Type B pancreatic cell (in vitro differentiated cells): ENCODE data around the gene PUSL1. TPM values are rescaled to one million over a fixed set of nuclear protein-coding genes. Genes with fewer than 3 reads are reported as not detected.

Experiments
- DNase-seq: peaks from one replicate; pipeline ENCODE4 v3.0.0; 2021; ENCODE audit warnings: mixed read lengths; ENCODE audit not compliant: unreplicated experiment; ENCODE audit errors: extremely low spot score
- H3K27ac Mint-ChIP-seq: 2 replicates; pipeline ENCODE4 v1.8.0; 2021; ENCODE audit warnings: mild to moderate bottlenecking, mixed read lengths
- H3K27me3 Mint-ChIP-seq: 2 replicates; pipeline ENCODE4 v1.8.0; 2021; ENCODE audit warnings: mixed read lengths
- H3K36me3 Mint-ChIP-seq: 2 replicates; pipeline ENCODE4 v1.8.0; 2021; ENCODE audit warnings: mixed read lengths
- H3K4me1 Mint-ChIP-seq: one replicate; pipeline ENCODE4 v1.8.0; 2021; ENCODE audit warnings: mixed read lengths; ENCODE audit not compliant: unreplicated experiment
- H3K4me3 Mint-ChIP-seq: 2 replicates; pipeline ENCODE4 v1.8.0; 2021; ENCODE audit warnings: mild to moderate bottlenecking, mixed read lengths
- H3K9me3 Mint-ChIP-seq: 2 replicates; pipeline ENCODE4 v1.8.0; 2021; ENCODE audit warnings: mixed read lengths
- total RNA-seq: library from RNA; stranded (reverse); gene quantifications from 2 replicates; pipeline ENCODE4 v1.2.1, GENCODE V29; 2021; ENCODE audit warnings: low replicate concordance
- TF ChIP-seq, protein P1 (sequence below): fragments of 200-600 bp; sonication (generic); conservative IDR thresholded peaks from 2 replicates; pipeline ENCODE4 v1.5.0; 2021; ENCODE audit warnings: antibody characterized with exemption, mild to moderate bottlenecking

The PUSL1 gene
- total RNA-seq, 1 donor from 2014 or later, result 20.4 TPM

DNA sequence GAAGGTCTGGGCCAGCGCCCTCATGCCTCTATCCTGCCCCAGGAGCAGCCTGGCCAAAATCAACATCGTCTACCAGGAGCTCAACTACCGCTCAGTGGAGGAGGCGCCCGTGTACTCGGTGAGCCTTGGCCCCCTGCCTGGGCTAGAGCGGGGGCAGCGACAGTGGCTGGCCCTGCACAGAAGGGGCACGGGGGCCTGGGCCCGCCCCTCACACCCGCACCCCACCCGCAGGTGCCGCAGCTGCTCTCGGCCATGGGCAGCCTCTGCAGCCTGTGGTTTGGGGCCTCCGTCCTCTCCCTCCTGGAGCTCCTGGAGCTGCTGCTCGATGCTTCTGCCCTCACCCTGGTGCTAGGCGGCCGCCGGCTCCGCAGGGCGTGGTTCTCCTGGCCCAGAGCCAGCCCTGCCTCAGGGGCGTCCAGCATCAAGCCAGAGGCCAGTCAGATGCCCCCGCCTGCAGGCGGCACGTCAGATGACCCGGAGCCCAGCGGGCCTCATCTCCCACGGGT lies 17.3 kb upstream of the PUSL1 start:
- Mint-ChIP-seq H3K4me1 (peaks cover 6% of the 10 kb centered on the region), H3K36me3 (no peaks in the 10 kb centered on the region), H3K27ac (no peak overlapping the region), H3K4me3 (no peak overlapping the region), H3K27me3 (no peaks in the 10 kb centered on the region), H3K9me3 (no peaks in the 10 kb centered on the region)
- TF ChIP-seq, protein P1, sequence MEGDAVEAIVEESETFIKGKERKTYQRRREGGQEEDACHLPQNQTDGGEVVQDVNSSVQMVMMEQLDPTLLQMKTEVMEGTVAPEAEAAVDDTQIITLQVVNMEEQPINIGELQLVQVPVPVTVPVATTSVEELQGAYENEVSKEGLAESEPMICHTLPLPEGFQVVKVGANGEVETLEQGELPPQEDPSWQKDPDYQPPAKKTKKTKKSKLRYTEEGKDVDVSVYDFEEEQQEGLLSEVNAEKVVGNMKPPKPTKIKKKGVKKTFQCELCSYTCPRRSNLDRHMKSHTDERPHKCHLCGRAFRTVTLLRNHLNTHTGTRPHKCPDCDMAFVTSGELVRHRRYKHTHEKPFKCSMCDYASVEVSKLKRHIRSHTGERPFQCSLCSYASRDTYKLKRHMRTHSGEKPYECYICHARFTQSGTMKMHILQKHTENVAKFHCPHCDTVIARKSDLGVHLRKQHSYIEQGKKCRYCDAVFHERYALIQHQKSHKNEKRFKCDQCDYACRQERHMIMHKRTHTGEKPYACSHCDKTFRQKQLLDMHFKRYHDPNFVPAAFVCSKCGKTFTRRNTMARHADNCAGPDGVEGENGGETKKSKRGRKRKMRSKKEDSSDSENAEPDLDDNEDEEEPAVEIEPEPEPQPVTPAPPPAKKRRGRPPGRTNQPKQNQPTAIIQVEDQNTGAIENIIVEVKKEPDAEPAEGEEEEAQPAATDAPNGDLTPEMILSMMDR, result no peak
- DNase-seq, result no peak

DNA sequence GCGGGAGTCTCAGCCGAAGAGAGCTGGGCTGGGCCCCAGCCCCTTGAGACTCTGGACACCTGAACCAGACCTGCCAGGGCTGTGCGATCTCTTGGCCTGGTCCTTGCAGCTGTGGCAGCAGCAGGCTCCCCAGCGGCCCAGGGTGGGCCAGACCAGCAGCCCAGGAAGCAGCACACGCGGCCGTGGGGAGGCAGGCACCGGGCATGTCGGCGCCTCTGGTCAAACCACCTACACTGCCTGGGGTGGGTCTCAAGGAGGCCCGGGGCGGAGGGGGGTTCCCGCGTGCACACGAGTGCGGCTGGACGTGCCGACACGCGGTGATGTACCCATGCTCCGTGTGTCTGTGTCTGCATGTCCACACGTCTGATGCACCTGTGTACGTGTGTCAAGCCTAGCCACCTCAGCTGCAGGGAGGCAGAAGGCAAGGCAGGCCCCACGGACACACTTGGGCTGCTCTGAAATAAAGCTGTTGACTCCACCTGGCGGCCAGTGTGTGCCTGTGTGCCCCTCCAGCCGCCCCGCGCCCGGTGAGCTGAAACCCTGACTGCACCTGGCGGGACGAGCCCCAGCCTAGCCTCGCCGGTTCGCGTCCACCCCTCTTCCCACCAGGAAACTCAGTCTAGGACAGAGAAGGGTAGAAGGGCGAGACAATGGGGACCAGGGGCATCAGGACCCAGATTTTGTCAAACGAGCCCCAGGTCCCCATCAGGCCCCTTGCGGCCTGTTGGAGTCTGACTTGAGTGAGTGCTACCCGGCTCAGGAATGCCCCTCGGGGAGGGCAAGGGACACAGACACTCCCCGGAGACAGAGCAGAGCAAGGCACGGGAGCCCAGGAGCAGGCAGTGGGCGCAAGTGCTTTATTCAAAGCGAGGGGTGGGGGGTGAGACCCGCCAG lies 16.6 kb upstream of the PUSL1 start:
- TF ChIP-seq, protein P1, result peak; percentile 79
- no peaks in the 10 kb centered on the region for H3K9me3 Mint-ChIP-seq
- no peaks in the 10 kb centered on the region for H3K36me3 Mint-ChIP-seq
- no peak for DNase-seq
- no peak overlapping the region for H3K4me3 Mint-ChIP-seq
- H3K4me1 Mint-ChIP-seq, result peaks cover 6% of the 10 kb centered on the region
- no peaks in the 10 kb centered on the region for H3K27me3 Mint-ChIP-seq
- peak overlapping the region; percentile 41 for H3K27ac Mint-ChIP-seq

DNA sequence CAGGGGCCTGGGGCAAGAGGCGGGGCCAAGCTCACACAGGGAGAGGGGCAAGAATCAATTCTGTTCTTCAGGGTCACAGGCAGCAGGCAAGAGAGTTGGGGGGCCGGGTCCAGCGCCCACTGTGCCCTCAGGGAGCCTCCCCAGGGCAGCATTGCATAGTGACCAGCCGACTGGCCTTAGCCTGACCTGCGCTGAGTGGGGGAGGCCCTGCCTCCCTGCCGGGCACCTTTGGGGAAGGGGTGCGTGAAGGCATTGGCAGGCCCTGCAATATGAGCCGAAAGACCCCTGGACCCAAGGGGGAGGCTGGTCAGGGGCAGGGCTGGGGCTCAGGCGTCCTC lies 16.0 kb upstream of the PUSL1 start:
- no peaks in the 10 kb centered on the region for H3K27me3 Mint-ChIP-seq
- no peak overlapping the region for H3K27ac Mint-ChIP-seq
- no peaks in the 10 kb centered on the region for H3K9me3 Mint-ChIP-seq
- H3K4me1 Mint-ChIP-seq, result peaks cover 6% of the 10 kb centered on the region
- H3K36me3 Mint-ChIP-seq, result no peaks in the 10 kb centered on the region
- TF ChIP-seq, protein P1, result no peak
- DNase-seq, result no peak
- no peak overlapping the region for H3K4me3 Mint-ChIP-seq

DNA sequence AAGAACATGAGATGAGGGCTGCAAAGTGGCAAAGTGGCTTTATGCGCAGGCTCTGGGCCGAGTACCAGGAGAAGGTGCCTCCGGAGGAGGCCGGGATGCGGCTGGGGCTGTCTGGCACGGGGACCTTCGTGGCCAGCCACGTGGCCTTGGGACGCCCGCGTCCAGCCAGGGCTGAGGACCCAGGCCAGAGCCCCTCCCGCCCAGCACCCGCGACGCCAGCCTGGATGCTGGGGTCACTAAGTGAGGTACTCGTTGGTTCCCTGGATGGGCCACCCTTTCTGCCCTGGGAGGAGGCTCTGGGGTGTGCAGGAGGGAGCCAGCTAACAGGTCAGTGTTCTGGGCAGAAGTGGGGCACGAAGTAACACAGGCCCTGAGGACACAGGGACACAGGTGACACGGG lies 15.5 kb upstream of the PUSL1 start:
- Mint-ChIP-seq H3K4me1 (peaks cover 6% of the 10 kb centered on the region), H3K27ac (no peak overlapping the region), H3K36me3 (no peaks in the 10 kb centered on the region), H3K4me3 (no peak overlapping the region), H3K27me3 (no peaks in the 10 kb centered on the region), H3K9me3 (no peaks in the 10 kb centered on the region)
- DNase-seq, result no peak
- TF ChIP-seq, protein P1, result no peak

DNA sequence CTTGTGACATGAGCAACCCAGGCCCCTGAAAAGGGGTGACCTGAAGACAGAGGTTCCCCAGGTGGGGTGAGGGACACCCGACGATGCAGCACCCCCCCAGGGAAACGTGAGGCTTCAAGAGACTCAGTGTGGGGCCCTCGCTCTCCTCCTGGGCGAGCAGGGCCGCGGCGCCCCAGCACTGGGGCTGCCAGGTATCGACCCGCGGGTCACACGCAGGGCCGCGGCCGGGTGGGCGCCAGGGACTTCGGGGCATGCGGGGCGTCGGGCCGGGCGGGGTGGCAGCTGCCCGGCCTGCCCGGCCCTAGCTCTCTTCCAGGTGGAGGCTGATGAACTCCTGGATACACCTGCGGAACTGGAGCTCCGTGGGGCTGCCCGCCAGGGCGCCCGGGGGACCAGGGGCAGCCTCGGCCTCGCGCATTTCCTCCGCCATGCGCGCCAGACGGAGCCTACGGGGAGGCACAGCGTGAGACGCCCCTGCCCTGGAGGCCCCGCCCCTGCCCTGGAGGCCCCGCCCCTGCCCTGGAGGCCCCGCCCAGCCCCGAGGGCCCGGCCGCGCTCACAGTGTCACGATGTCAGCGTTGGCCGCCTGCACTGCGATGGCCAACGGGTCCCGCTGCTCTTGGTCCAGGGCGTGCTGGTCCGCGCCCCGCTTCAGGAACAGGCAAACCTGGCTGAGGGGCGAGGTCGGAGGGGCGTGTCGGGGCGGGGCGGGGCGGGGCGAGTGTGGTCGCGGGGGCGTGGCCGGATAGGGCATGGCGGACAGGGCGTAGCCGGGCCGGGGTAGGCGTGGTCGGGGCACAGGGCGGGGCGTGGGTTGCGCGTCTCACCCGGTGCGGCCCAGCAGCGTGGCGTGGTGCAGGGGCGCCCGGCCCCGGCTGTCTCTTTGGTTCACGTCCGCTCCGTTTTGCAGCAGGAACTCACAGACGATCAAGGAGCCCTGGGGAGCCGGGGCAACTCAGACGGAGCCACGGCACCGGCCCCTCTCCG lies 14.8 kb upstream of the PUSL1 start:
- H3K4me3 Mint-ChIP-seq, result no peak overlapping the region
- DNase-seq, result no peak
- TF ChIP-seq, protein P1, result no peak
- peaks cover 6% of the 10 kb centered on the region for H3K4me1 Mint-ChIP-seq
- H3K27me3 Mint-ChIP-seq, result no peaks in the 10 kb centered on the region
- H3K27ac Mint-ChIP-seq, result no peak overlapping the region
- H3K9me3 Mint-ChIP-seq, result no peaks in the 10 kb centered on the region
- H3K36me3 Mint-ChIP-seq, result no peaks in the 10 kb centered on the region
